Right atrium auricular region (tissue), 2 donors: ENCODE data around the gene RPL34. TPM values are rescaled to one million over a fixed set of nuclear protein-coding genes. Genes with fewer than 3 reads are reported as not detected.

Experiments used
- DNase-seq: peaks from one replicate; pipeline ENCODE4 v3.0.0-alpha.2; 2019; ENCODE audit warnings: low spot score
- H3K27ac ChIP-seq, 2 donors: fragments of 200-600 bp; sonication (generic); 1 replicate in 1 of 2; 2 replicates in 1 of 2; pipeline ENCODE4 v1.5.1; 2016 to 2019
- H3K27me3 ChIP-seq, 2 donors: fragments of 200-600 bp; sonication (generic); one replicate each; pipeline versions ENCODE4 v1.5.1 to v1.6.0; 2017 to 2019
- H3K36me3 ChIP-seq: fragments of 200-600 bp; sonication (generic); one replicate; pipeline ENCODE4 v1.5.1; 2016
- H3K4me1 ChIP-seq, 2 donors: fragments of 200-600 bp; sonication (generic); one replicate each; pipeline versions ENCODE4 v1.5.1 to v1.6.0; 2017 to 2019
- H3K4me3 ChIP-seq, 2 donors: fragments of 200-600 bp; sonication (generic); 1 replicate in 1 of 2; 2 replicates in 1 of 2; pipeline ENCODE4 v1.5.1; 2017 to 2019; ENCODE audit warnings: mild to moderate bottlenecking in 1 of 2, moderate library complexity in 1 of 2
- H3K9me3 ChIP-seq, 2 donors: fragments of 200-600 bp; sonication (generic); one replicate each; pipeline ENCODE4 v1.5.1; 2019
- CTCF ChIP-seq, 2 donors: fragments of 200-600 bp; sonication (generic); IDR thresholded peaks; one replicate each; pipeline ENCODE4 v1.5.1; 2019; ENCODE audit warnings: antibody characterized with exemption in 2 of 2
- total RNA-seq, 2 donors: library from RNA; depleted of rRNA; stranded (reverse); fragments of >200 nt; gene quantifications; one replicate each; pipeline ENCODE4 v1.1.0, GENCODE V29; 2016

The RPL34 gene
- total RNA-seq, 2 donors from 2014 or later: 435 to 652 TPM

GRCh38 chr4:108619372-108620100 is 840 bp upstream of the RPL34 start:
- no peaks in the 10 kb centered on the region for H3K27me3 ChIP-seq
- peaks cover 0 to 35% of the 10 kb centered on the region in 2 donors for H3K4me1 ChIP-seq
- no peak for TF ChIP-seq CTCF (IDR thresholded peaks at IDR 0.05)
- H3K4me3 ChIP-seq: peak overlapping the region; percentile 58 to 76
- peaks cover 27% of the 10 kb centered on the region for H3K36me3 ChIP-seq
- H3K9me3 ChIP-seq: no peaks in the 10 kb centered on the region
- H3K27ac ChIP-seq: peak overlapping the region; percentile 76 to 78
- no peak for DNase-seq

- peak overlapping the region; percentile 58 to 76 for H3K4me3 ChIP-seq
- peaks cover 44% of the 10 kb centered on the region for H3K36me3 ChIP-seq
- no peak for TF ChIP-seq CTCF (IDR thresholded peaks at IDR 0.05)
- H3K27me3 ChIP-seq: no peaks in the 10 kb centered on the region
- no peaks in the 10 kb centered on the region for H3K9me3 ChIP-seq
- peaks cover 0 to 35% of the 10 kb centered on the region in 2 donors for H3K4me1 ChIP-seq
- no peak for DNase-seq
- H3K27ac ChIP-seq: peak overlapping the region; percentile 76 to 78
These were observed 843 bp downstream of the RPL34 start for GRCh38 chr4:108620933-108621905.

- no peak for DNase-seq
- TF ChIP-seq CTCF (IDR thresholded peaks at IDR 0.05): no peak
- Histone ChIP-seq H3K4me3 (no peak overlapping the region), H3K9me3 (no peaks in the 10 kb centered on the region), H3K27me3 (no peaks in the 10 kb centered on the region), H3K4me1 (peaks cover 0 to 35% of the 10 kb centered on the region in 2 donors), H3K36me3 (peaks cover 52% of the 10 kb centered on the region), H3K27ac (no peak overlapping the region)
These were observed 1.6 kb downstream of the RPL34 start for GRCh38 chr4:108622022-108622421.

GRCh38 chr4:108622828-108623227 is 2.5 kb downstream of the RPL34 start:
- TF ChIP-seq CTCF (IDR thresholded peaks at IDR 0.05): no peak
- Histone ChIP-seq H3K9me3 (no peaks in the 10 kb centered on the region), H3K4me1 (peaks cover 0 to 35% of the 10 kb centered on the region in 2 donors), H3K27ac (no peak overlapping the region), H3K36me3 (peaks cover 60% of the 10 kb centered on the region), H3K4me3 (no peak overlapping the region), H3K27me3 (no peaks in the 10 kb centered on the region)
- no peak for DNase-seq

- no peak for DNase-seq
- peaks cover 71% of the 10 kb centered on the region for H3K36me3 ChIP-seq
- H3K4me3 ChIP-seq: no peak overlapping the region
- no peaks in the 10 kb centered on the region for H3K9me3 ChIP-seq
- no peaks in the 10 kb centered on the region for H3K27me3 ChIP-seq
- TF ChIP-seq CTCF (IDR thresholded peaks at IDR 0.05): no peak
- H3K27ac ChIP-seq: no peak overlapping the region
- peaks cover 0 to 32% of the 10 kb centered on the region in 2 donors for H3K4me1 ChIP-seq
These were observed 4.1 kb downstream of the RPL34 start for GRCh38 chr4:108624263-108625056.
